SKM-1 treated with dmso at 0.1 percent for 144 hours (cell line): ENCODE results near the gene ST6GALNAC5.

Source experiments
- DNase-seq: peaks from one replicate; lab custom pipeline; 2025; ENCODE audit not compliant: unreplicated experiment; lab: John Stamatoyannopoulos, UW

ST6GALNAC5 gene

GRCh38 chr1:77096496-77097255, 229.4 kb downstream of the ST6GALNAC5 start:
- DNase-seq, result no peak

- no peak for DNase-seq
These were observed 233.6 kb downstream of the ST6GALNAC5 start for GRCh38 chr1:77100875-77101274.

GRCh38 chr1:77103486-77103885, 236.2 kb downstream of the ST6GALNAC5 start:
- DNase-seq, result no peak

GRCh38 chr1:77104672-77105071, 237.4 kb downstream of the ST6GALNAC5 start:
- DNase-seq, result no peak
